ENCODE results near the gene ZDHHC14.

DNA sequence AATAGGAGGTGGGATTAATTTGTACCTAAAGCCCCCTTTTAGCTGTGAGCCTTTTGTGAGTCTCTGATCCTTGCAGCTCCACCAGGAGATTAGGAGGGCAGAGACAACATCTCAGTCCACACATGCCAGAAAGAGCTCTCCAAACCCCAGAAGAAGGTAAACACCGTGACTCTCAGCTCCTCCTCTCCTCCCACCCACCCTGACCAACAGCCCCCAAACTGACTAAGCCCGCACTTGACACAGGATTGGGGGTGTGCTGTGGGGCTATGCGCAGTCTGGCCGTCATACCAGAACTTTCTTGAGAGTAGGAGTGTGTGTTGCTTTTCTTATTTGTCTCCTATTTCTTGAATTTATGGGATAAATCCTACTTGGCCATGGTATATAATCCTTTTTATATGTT lies 277.3 kb downstream of the ZDHHC14 start:
- TF ChIP-seq, protein P1, sequence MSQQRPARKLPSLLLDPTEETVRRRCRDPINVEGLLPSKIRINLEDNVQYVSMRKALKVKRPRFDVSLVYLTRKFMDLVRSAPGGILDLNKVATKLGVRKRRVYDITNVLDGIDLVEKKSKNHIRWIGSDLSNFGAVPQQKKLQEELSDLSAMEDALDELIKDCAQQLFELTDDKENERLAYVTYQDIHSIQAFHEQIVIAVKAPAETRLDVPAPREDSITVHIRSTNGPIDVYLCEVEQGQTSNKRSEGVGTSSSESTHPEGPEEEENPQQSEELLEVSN (IDR thresholded peaks at IDR 0.05) = no peak
- TF ChIP-seq YY1 (IDR thresholded peaks at IDR 0.05; ENCODE audit: low read depth, low read length) = no peak
- no peak for TF ChIP-seq POLR2AphosphoS5 (IDR thresholded peaks at IDR 0.05; ENCODE audit: low read depth, low read length)
- TF ChIP-seq SP1 (IDR thresholded peaks at IDR 0.05; ENCODE audit: low read depth, low read length) = no peak
- TF ChIP-seq ZNF274 (IDR thresholded peaks at IDR 0.05; ENCODE audit: borderline replicate concordance, extremely low read depth, low read length) = no peak
